SK-N-MC (cell line): ENCODE measurements around the gene PTPN21.

Source experiments
- EZH2 ChIP-seq: fragments of 200-600 bp; sonication (generic); IDR thresholded peaks from one replicate; pipeline ENCODE4 v1.6.1; 2017; ENCODE audit warnings: antibody characterized with exemption
- FOXP2 ChIP-seq: optimal IDR thresholded peaks from 2 replicates; pipeline ENCODE3; 2011; ENCODE audit warnings: mild to moderate bottlenecking, moderate library complexity; ENCODE audit not compliant: insufficient read depth; ENCODE audit errors: extremely low read length, control extremely low read depth
- POLR2AphosphoS5 ChIP-seq: IDR thresholded peaks from 2 replicates; pipeline ENCODE4 v1.6.1; 2012; ENCODE audit warnings: mild to moderate bottlenecking, low read depth, low read length, borderline replicate concordance

GRCh38 chr14:88422047-88422446 lies 132.8 kb downstream of the PTPN21 start:
- TF ChIP-seq EZH2 (no peak), POLR2AphosphoS5 (no peak), FOXP2 (no peak)
